Measurements from ENCODE around the gene LINC01488.

Gene LINC01488

GRCh38 chr11:69513196-69513595 lies 31.7 kb downstream of the LINC01488 start:
- no peak for DNase-seq

GRCh38 chr11:69513663-69514224 lies 32.3 kb downstream of the LINC01488 start:
- DNase-seq: no peak

GRCh38 chr11:69514771-69515170 lies 33.3 kb downstream of the LINC01488 start:
- no peak for DNase-seq

GRCh38 chr11:69515271-69516245 lies 34.1 kb downstream of the LINC01488 start:
- DNase-seq: no peak

GRCh38 chr11:69516526-69516925 lies 35.1 kb downstream of the LINC01488 start:
- DNase-seq: no peak

GRCh38 chr11:69518081-69518950 lies 36.9 kb downstream of the LINC01488 start:
- no peak for DNase-seq

GRCh38 chr11:69520186-69520916 lies 38.9 kb downstream of the LINC01488 start:
- DNase-seq: no peak

- no peak for DNase-seq
Measured at GRCh38 chr11:69521457-69521856, 40.0 kb downstream of the LINC01488 start.

GRCh38 chr11:69523453-69523852 lies 42.0 kb downstream of the LINC01488 start:
- DNase-seq: no peak

GRCh38 chr11:69524291-69524882 lies 42.9 kb downstream of the LINC01488 start:
- no peak for DNase-seq

GRCh38 chr11:69524991-69525411 lies 43.5 kb downstream of the LINC01488 start:
- no peak for DNase-seq

GRCh38 chr11:69525516-69526452 lies 44.3 kb downstream of the LINC01488 start:
- no peak for DNase-seq

- DNase-seq: no peak
Measured at GRCh38 chr11:69526453-69526810, 45.0 kb downstream of the LINC01488 start.

- DNase-seq: no peak
Measured at GRCh38 chr11:69529001-69529400, 47.5 kb downstream of the LINC01488 start.

GRCh38 chr11:69530278-69531070 lies 49.0 kb downstream of the LINC01488 start:
- DNase-seq: no peak

- DNase-seq: no peak
Measured at GRCh38 chr11:69531071-69531716, 49.7 kb downstream of the LINC01488 start.

GRCh38 chr11:69531717-69532088 lies 50.2 kb downstream of the LINC01488 start:
- no peak for DNase-seq

GRCh38 chr11:69533296-69534165 lies 52.1 kb downstream of the LINC01488 start:
- no peak for DNase-seq

GRCh38 chr11:69534166-69534530 lies 52.7 kb downstream of the LINC01488 start:
- no peak for DNase-seq

Measured in NCI-H2227 treated with DMSO at 0.1 percent for 48 hours (cell line).